HCT116 (cell line): ENCODE data around the gene CBX8.

ENCODE experiments used
- EZH2 ChIP-seq: fragments of 200-600 bp; sonication (generic); IDR thresholded peaks from 2 replicates; pipeline ENCODE4 v1.6.1; 2017; ENCODE audit warnings: antibody characterized with exemption, mixed run types
- EZH2phosphoT487 ChIP-seq: fragments of 200-600 bp; IDR thresholded peaks from 2 replicates; pipeline ENCODE4 v1.6.1; 2018; ENCODE audit warnings: antibody characterized with exemption, borderline replicate concordance
- JUND ChIP-seq: IDR thresholded peaks from 2 replicates; pipeline ENCODE4 v1.6.1; 2012
- POLR2A ChIP-seq: IDR thresholded peaks from 2 replicates; pipeline ENCODE4 v1.7.0; 2011; ENCODE audit warnings: borderline replicate concordance; ENCODE audit not compliant: insufficient read depth, insufficient read length; ENCODE audit errors: extremely low read depth
- POLR2AphosphoS5 ChIP-seq: IDR thresholded peaks from 2 replicates; pipeline ENCODE4 v1.6.1; 2011; ENCODE audit warnings: mild to moderate bottlenecking, low read depth, low read length, moderate library complexity
- RAD21 ChIP-seq: IDR thresholded peaks from 2 replicates; pipeline ENCODE4 v1.6.1; 2012; ENCODE audit warnings: low read depth, mild to moderate bottlenecking
- YY1 ChIP-seq: IDR thresholded peaks from 2 replicates; pipeline ENCODE4 v1.6.1; 2011; ENCODE audit warnings: low read length, low read depth, moderate library complexity, mild to moderate bottlenecking; ENCODE audit not compliant: insufficient replicate concordance; ENCODE audit errors: extremely low read depth
- ZBTB33 ChIP-seq: IDR thresholded peaks from 2 replicates; pipeline ENCODE4 v1.6.1; 2011; ENCODE audit warnings: mild to moderate bottlenecking, low read length, moderate library complexity; ENCODE audit not compliant: insufficient replicate concordance; ENCODE audit errors: extremely low read depth
- TF ChIP-seq, protein P1 (sequence below), 3 experiments: fragments of 200-600 bp in 1 of 3; sonication (generic) in 1 of 3; IDR thresholded peaks in 2 of 3; conservative IDR thresholded peaks in 1 of 3; 2 replicates each; pipeline ENCODE4 v1.5.1; 2012 to 2017; ENCODE audit warnings: low read depth in 2 of 3, low read length in 2 of 3, antibody characterized with exemption in 1 of 3, borderline replicate concordance in 1 of 3, control low read depth in 1 of 3, mild to moderate bottlenecking in 1 of 3, mixed read lengths in 1 of 3, mixed run types in 1 of 3, moderate library complexity in 1 of 3; ENCODE audit not compliant: insufficient read depth in 1 of 3
- TF ChIP-seq, protein P2 (sequence below): IDR thresholded peaks from 2 replicates; pipeline ENCODE4 v1.6.1; 2012; ENCODE audit warnings: low read depth
- TF ChIP-seq, protein P3 (sequence below): IDR thresholded peaks from 2 replicates; pipeline ENCODE4 v1.6.1; 2012

- TF ChIP-seq RAD21, result no peak
- no peak for TF ChIP-seq EZH2
- TF ChIP-seq POLR2A, result no peak
- TF ChIP-seq, protein P1, sequence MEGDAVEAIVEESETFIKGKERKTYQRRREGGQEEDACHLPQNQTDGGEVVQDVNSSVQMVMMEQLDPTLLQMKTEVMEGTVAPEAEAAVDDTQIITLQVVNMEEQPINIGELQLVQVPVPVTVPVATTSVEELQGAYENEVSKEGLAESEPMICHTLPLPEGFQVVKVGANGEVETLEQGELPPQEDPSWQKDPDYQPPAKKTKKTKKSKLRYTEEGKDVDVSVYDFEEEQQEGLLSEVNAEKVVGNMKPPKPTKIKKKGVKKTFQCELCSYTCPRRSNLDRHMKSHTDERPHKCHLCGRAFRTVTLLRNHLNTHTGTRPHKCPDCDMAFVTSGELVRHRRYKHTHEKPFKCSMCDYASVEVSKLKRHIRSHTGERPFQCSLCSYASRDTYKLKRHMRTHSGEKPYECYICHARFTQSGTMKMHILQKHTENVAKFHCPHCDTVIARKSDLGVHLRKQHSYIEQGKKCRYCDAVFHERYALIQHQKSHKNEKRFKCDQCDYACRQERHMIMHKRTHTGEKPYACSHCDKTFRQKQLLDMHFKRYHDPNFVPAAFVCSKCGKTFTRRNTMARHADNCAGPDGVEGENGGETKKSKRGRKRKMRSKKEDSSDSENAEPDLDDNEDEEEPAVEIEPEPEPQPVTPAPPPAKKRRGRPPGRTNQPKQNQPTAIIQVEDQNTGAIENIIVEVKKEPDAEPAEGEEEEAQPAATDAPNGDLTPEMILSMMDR (IDR thresholded peaks at IDR 0.05 in 2 of 3, conservative IDR thresholded peaks at IDR 0.05 in 1 of 3; ENCODE audit: borderline replicate concordance in 1 of 3, insufficient read depth in 1 of 3, low read depth in 2 of 3, low read length in 2 of 3), result no peak
- no peak for TF ChIP-seq EZH2phosphoT487
- TF ChIP-seq, protein P2, sequence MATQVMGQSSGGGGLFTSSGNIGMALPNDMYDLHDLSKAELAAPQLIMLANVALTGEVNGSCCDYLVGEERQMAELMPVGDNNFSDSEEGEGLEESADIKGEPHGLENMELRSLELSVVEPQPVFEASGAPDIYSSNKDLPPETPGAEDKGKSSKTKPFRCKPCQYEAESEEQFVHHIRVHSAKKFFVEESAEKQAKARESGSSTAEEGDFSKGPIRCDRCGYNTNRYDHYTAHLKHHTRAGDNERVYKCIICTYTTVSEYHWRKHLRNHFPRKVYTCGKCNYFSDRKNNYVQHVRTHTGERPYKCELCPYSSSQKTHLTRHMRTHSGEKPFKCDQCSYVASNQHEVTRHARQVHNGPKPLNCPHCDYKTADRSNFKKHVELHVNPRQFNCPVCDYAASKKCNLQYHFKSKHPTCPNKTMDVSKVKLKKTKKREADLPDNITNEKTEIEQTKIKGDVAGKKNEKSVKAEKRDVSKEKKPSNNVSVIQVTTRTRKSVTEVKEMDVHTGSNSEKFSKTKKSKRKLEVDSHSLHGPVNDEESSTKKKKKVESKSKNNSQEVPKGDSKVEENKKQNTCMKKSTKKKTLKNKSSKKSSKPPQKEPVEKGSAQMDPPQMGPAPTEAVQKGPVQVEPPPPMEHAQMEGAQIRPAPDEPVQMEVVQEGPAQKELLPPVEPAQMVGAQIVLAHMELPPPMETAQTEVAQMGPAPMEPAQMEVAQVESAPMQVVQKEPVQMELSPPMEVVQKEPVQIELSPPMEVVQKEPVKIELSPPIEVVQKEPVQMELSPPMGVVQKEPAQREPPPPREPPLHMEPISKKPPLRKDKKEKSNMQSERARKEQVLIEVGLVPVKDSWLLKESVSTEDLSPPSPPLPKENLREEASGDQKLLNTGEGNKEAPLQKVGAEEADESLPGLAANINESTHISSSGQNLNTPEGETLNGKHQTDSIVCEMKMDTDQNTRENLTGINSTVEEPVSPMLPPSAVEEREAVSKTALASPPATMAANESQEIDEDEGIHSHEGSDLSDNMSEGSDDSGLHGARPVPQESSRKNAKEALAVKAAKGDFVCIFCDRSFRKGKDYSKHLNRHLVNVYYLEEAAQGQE, result no peak
- no peak for TF ChIP-seq ZBTB33
- TF ChIP-seq, protein P3, sequence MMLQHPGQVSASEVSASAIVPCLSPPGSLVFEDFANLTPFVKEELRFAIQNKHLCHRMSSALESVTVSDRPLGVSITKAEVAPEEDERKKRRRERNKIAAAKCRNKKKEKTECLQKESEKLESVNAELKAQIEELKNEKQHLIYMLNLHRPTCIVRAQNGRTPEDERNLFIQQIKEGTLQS, result no peak
- no peak for TF ChIP-seq POLR2AphosphoS5
- TF ChIP-seq JUND, result no peak
- no peak for TF ChIP-seq YY1
Observed at GRCh38 chr17:79754370-79754769, 42.5 kb downstream of the CBX8 start.
